Measurements from ENCODE around the gene CLIC5.

- TF ChIP-seq CTCF (IDR thresholded peaks at IDR 0.05): no peak
- no peak for TF ChIP-seq POLR2A (IDR thresholded peaks at IDR 0.05)
Observed at GRCh38 chr6:45920819-45921511, 94.7 kb downstream of the CLIC5 start.

Data from testis (tissue), 2 donors.